NOMO-1 treated with DMSO at 0.1 percent for 48 hours (cell line): Measurements from ENCODE around the gene CNKSR3.
A peak's percentile ranks its signal among the peaks of the same experiment; 100 is the strongest.

ENCODE experiments used
- DNase-seq: peaks from one replicate; lab custom pipeline; 2025; ENCODE audit not compliant: unreplicated experiment; lab: John Stamatoyannopoulos, UW

Gene CNKSR3

DNA sequence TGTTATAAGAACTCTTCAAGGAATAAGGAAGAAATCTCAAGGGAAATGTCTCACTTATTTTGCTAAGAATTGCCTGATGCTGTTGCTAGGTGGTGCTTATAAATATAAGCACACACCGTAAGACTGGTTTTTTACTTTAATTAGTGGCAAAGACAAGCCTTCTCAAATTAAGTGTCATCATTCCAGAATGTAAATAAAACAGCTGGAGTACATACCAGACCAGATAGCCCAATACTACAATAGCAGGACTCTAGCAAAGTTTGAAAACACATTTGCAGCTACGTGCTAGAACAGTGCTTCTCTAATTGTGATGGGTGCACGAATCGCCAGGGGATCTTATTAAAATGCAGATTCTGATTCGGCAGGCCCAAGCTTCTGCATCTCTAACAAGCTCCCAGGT lies 6.8 kb downstream of the CNKSR3 start:
- no peak for DNase-seq

DNA sequence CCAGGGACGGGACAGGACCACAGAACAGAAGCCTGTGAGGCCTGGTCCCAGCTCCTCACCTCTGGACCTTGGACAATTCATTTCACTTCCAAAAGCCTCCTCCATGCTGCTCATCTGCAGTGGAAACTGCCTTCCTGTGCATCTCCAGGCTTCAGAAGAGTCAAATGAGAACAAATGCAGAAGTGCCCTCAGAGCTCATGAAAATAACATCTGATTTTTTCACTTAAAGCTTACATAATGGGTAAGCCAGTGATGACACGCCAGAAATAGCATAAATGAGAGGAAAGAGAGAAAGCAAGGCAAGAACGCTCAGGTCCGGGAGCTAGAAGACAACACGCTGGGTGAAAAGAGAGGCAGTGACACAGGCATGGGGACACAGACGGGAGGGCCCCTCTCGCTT lies 7.9 kb downstream of the CNKSR3 start:
- DNase-seq, result peak; percentile 21

DNA sequence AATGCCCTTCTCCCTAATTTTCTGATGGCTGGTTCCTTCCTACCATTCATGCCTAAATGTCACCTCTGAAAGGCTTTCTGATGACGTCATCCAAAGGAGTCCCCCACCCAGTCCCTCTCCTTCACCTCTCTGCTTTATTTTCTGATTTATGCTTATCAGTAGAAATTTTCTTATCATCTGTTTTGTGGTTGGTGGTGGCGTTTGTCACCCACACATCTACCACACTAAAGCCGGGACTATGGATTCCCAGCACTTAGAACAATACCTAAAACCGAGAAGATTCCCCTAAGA lies 9.0 kb downstream of the CNKSR3 start:
- DNase-seq, result no peak

DNA sequence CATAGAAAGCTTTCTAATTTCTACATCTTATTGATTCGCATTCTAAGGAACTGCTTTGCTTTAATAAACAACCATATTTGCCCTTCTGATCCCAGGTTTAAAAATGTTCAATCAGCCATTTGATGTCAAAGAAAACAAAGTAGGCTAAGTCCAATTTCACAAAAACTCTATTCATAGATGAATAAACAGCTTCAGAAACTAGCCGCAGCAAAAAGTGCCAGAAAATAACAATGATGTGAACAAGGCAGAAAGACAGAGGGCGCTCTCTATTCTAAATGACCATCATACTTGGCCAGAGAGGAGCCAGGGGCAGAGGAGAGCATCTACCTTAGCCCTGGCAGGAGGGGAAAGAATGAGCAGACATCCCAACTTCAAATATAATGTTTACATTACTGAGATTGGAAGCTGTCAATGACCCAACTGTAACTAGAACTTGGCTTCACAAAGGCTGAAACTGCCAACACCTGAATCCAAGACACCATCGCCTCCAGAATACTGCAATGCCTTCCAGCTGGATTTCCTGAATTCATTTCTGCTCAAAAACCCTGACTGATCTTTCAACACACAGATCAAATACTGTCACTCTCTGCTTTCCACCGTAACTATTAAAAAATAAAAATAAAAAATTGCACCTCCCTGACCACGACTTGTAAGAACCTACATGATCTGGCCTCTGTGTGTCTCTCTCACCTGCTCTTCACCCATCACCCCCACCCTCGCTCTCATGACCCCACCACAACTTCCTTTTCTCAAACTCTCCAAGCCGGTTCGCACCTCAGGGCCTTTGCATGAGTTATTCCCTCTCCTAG lies 9.5 kb downstream of the CNKSR3 start:
- DNase-seq, result no peak

DNA sequence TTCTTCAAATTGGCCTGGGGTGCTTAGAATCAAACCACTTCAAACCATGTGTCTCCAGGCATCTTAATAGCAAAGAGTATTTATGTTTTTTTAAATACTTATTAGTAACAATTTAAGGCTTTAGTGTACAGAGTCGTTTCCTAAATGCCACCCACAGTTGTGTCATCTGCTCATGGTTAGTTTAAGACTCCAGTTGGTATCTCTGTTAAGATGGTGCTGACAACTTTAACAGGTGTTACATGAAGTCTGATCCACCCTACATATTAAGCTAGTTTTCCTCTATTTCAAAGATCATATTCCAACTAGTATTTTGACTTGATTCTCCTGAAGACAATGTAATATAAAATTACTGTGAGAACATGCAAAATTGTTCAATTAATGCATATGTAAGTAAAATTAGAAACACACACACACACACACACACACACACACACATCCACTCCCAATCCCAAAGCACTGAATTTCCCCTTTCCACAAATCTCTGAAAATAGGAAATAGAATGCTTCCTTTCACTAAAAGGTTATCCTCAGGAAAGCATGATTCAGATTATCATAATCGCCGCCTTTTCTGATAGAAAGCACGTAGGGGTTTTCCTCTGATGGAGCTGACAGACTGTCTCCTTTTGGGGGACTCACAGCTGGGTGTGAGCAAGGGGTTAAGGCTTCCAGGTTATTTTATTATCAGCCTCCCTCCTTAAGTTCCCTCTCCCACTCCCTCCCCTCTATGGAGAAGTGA lies 10.5 kb downstream of the CNKSR3 start:
- DNase-seq, result no peak

DNA sequence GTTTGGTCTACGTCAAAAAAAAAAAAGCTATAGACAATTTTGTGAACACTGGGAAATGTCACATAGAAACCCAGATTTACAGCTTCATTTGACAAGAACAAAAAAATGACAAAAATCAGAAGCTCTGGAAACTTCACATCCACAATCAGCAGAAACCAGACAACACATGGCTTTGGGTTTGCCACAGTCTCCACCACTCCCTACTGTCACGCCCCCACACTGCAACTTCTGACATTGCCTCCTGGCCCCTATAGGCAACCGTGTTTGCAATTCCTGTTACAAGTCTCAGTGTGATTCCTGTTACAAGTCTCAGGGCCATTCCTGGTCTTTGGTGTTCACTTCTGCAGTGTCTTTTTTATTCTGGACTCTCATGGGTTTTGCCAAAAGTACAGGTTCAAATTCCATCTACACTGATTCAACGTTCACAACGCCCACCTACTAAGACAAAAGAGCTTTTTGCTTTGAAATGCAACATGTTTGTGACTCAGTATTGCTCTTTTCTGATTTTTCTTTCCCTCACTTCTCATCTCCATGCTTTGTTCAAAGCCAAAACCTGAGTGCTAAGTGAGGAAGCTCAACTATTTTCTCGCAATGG lies 12.0 kb downstream of the CNKSR3 start:
- no peak for DNase-seq

DNA sequence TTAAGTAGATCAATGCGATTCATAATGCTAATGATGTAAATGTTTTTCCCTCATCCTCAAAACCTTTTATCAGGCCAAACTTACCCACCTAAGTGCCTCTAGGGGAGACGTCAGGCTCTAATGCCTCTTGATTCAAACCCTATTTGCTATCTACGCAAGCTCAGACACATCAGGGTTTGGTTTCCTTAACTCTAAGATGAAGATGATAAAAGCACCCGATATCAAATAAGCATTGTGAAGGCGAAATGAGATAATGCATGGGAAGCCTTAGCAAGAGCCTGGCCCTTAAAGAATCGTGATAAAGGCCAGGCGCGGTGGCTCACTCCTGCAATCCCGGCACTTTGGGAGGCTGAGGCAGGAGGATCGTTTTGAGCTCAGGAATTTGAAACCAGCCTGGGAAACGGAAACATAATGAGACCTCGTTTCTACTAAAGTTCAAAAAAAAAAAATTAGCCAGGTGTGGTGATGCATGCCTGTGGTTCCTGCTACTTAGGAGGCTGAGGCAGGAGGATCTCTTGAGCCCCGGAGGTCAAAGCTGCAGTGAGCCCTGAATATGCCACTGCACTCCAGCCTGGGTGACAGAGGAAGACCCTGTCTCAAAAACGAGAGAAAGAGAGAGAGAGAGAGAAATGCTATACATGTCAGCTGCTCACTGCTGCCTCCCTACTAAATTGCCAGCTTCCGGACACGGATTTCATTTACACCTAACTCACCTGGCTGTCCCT lies 13.5 kb downstream of the CNKSR3 start:
- DNase-seq, result no peak

DNA sequence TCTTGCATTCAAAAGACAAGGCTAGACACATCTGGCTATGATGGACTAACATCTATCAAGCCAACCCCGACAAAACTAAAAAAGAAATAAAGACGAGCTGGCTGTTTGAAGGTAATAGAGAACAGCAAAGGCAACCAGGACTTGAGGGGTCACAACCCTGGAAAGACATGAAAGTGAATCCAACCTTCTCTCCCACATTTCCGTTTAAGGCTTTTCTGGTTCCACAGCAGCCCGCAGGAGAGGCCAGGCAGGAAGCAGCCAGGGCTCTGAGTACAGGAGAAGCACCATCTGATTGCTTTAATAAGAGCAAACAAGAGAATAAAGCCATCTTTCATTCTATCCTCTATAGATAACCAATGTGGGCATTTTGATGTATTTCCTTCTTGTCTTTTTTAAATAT lies 14.3 kb downstream of the CNKSR3 start:
- DNase-seq, result no peak

DNA sequence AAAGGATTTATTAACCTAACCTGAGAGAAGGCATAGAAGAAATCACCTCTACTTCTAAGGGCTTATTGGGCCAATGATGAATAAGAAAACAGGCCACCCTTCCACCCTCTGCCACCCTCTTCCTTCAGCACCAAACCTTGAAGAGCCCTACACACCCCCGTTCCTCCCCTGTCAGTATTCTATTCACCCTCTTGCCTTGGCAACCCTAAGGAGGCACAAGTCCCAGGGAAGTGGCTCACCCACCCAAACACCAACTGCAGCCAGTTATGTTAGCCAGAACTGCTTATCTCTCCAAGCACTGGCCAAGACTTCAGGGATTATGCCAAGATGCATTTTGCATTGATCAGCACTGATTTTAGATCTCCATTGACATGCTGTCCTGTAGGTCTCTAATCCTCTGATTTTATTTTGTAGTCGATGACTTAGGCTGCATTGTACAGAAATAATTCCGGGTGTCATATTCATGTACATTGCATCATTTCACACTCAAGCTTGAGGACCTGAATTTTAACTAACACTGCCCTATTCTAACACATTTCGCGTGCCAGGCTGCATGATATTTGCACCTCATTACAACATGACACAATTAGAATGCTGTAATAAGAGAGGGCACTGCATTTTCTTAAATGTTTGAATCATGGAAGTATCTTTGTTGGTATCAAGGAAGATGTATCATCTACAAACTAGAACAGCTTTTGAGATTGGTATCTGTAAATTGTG lies 15.7 kb downstream of the CNKSR3 start:
- DNase-seq, result no peak

DNA sequence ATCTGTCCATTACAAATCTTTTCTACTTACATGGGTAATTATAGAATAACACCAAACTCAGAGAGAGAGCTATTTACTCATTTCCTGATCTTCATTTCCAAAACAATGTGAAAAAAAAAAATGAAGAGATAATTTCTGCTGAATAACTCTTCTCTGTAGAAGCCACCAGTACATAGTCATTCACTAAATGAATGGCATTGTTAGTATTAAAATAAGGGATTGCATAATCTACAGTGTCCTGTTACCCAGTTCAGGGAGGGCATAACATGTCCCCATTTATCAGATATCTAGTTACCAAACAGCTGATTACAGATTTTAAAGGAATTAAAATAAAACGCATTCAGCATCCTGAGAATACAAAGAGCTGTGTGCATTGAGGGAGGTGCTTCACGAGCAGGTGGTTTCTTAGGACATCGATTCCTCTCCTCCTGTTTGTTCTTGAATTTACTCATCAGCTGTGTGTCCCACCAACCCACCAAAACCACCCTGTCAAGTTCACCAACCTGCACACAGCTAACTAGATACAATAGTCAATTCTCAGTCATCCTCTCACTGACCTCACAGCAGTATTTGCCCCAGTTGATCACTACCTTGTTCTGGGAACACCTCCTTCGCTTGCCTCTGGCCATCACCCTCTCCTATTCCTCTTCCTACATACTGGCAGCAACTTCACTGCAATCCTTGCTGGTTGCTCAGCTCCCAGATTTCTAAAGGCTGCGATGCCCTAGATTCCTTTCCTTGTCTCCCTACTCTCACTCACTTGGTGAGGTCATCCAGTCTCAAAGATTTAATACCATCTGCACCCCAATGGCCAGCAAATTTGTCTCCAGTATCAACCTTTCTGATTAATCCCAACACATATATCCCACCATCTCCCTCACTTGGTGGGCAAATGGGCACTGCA lies 18.7 kb downstream of the CNKSR3 start:
- DNase-seq, result no peak

DNA sequence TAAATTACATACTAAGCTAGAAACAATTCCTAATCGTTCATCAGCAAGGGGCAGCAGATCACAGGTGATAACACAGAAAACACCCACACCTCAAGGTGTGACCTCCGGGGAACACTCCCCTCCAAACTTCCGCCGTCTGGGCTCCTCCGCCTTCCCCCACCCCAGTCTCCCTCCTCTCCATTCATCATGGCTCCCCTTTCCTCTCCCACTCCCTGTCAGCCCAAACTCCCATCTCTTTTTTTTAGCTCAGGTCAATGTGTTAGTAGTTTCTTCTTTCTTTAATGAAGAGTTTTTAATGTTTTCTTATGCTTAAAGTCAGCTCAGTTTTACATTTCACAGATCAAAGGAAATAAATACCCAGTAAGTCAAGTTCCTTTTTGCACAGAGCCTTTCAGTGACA lies 20.7 kb downstream of the CNKSR3 start:
- DNase-seq, result no peak

DNA sequence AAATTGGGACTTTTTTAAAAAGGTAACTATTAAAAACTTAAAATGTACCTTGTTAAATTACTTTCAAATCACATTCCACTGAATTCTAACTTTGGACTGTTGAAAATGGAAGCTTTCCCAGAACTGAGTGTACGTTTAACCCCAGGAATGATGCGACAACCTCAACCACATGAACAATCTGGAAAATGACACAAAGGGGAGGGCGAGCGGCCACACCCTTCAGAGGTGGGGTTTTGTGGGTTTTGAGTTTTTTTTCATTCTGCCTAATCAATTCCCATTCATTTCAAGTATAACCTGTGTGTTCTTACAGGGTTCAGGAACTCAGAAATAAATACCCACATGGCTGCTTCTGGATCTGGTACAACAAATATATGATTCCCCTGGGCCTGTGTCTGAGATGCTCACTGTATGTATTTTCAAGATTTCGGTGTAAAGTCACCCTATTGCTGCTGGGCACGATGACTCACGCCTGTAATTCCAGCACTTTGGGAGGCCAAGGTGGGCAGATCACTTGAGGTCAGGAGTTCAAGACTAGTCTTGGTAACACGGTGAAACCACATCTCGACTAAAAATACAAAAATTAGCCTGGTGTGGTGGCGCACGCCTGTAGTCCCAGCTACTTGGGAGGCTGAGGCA lies 21.6 kb downstream of the CNKSR3 start:
- no peak for DNase-seq

DNA sequence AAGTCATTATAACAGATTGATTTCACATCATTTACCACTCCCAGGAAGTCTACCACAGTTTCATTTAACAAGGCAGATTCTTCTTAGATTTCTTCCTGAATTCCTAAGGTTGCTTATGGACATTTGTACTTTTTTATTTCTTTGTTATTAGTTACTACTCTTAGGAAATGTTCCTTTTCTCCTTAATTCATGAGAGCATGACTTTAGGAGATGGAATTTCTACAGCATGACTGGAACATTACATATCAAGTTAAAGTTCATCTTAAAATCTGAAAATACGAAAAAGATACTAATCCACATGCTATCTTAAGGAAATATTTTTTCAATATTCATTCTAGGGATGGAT lies 22.3 kb downstream of the CNKSR3 start:
- no peak for DNase-seq

DNA sequence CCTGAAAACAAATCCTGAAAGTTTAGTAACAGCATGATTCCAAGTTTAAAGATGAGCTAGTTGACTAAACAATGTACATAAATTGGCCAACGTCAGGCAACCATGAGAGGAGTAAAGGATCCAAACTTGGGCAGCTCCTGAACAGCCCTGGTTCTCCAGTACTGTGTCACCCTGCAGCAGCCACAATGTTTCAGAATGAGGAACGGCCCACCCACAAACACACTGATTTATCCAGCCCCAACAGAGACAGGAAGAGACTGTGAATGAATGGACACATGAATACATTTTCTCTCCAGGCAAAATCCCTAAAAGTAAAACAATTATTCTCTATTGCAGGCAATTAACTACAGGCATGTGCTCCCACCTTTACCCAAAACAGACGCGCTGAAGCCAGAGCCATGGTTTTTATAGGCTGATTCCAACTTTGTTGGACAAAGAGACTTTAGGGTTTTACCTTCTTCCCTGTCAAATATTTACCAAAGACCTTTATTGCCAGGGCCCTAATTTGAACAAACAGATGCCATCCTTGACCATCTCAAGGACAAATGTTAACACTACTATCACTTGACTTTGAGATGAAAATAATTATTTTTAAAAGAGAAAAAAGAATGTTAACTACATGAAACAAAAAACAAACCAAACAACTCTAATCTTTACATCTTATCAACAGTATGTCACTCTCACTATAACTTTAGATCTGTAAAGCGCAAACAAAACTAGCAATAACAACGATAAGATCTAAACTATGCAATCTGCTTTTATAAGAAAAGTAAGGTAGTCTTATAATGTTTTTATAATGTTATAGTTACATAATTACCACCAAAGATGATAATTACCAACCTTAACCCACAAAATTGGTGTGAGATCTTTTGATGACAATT lies 22.9 kb downstream of the CNKSR3 start:
- no peak for DNase-seq

DNA sequence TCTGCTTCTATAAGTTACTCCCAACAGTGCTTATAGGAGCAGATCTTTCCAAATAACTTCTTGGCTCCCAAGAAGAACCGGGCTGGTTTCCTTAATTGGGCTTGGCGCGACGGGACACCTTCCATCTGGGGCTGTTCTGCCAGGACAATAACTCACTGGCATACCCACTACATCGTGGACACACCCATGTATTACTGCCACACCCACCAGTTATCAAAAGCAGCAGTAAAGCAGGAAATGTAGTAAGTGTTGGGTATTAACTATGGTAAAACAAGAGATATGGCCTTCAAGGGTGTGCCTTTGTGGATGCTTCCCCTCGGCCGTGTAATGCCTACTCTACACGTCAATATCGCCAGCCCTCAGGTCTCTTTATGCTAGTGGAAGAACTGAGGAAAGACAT lies 24.7 kb downstream of the CNKSR3 start:
- DNase-seq, result no peak

DNA sequence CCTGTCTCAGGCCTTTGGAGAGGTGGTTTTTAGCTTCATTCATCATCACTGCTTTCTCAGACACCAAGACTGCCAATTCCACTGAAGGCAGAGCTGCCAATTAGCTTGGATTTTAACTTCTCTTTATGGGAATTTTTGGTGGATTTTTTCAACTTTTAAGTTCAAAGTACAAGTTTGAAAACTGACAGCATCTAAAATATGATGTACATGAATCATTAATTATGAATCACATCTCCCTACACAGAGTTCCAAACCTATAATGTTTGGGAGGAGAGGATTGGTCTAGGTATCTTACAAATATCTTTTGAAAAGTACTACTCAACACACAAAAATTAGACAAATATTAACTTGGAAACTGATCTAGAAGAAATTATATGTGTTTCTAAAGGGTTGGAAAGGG lies 25.5 kb downstream of the CNKSR3 start:
- no peak for DNase-seq

DNA sequence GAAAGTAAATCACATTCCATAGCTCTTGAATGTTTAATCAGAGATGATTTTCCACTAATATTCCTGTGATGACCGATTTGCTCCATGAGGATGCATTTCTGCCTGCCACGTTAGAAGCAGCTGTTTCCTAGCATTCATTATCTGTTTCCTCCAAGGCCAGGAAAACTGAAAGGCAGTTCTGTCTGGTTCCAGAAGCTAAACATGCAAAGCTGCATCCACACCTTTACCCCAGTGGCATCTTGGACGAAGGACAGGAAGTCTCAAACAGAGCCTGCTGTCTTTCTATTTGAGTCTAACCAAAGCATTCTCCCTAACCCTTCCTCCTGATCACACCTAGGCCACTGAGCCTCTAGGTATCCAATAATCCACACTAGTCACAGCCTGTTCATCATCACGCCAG lies 27.6 kb downstream of the CNKSR3 start:
- DNase-seq, result no peak

DNA sequence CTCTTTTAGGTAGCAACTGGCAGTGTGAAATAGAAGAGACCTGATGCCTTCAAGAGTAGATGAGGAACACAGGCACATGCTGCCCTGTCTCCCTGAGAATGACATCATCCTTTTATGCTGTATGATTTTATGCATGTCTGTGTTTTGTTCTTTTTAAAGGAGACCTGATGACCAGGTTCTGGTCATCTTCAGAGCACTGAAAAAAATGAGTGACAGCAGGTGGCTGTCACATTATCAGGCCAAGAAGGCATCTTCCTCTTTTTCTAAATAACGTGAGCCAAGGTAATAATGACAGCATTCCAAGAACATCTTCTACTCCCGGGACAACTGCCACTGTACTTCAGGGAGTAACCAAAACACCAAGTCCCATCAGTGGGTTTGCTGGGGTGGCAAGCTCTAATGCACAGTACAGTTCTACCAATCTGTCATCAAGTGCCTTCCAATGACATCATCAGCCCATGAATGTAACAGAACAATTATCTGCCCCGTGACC lies 28.9 kb downstream of the CNKSR3 start:
- no peak for DNase-seq
